ENCODE measurements around the gene RRP1. TPM values are rescaled to one million over a fixed set of nuclear protein-coding genes. Genes with fewer than 3 reads are reported as not detected.

The RRP1 gene
- polyA plus RNA-seq, 2 of the 4 experiments (the other 2 are of a cell fraction): 15.4 to 29.5 TPM

DNA sequence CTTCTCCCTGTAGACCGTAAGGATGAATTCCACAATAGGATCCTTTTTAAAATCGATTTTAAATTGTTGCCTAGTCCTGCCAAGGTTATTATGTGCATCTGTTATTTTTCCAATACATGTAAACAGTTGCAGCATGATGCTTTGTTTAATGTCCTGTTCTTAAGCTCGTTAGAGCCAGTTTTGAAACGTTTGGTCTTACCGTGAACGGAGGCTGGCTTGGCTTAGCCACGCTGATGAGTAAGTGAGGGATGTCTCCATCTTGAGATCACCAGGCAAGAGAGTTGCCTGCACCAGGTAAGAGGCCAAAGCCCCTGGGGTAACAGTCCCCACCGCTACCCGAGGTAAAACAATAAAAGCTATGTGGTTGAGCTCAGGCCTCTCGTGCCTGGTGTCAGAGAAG lies 30.6 kb upstream of the RRP1 start:
- H3K4me3 ChIP-seq: no peak overlapping the region
- WGBS (ENCODE audit: missing lambda C conversion rate): 82% methylated on average over 10 of the region's 10 CpGs
- no peaks in the 10 kb centered on the region for H3K9me3 ChIP-seq
- peaks cover 14% of the 10 kb centered on the region for H3K4me1 ChIP-seq
- ChIA-PET POLR2A (no interaction called here), CTCF (interaction anchor here (0.8 kb wide), 1 partner anchor 30 kb away, joined by 3 read pairs; no protein-coding TSS in a partner anchor)
- FAIRE-seq (no peak), DNase-seq (ENCODE audit: low read depth in 1 of 2, low spot score in 1 of 2) (no peak), ATAC-seq (no peak)
- no peak overlapping the region for H3K27ac ChIP-seq
- H3K4me2 ChIP-seq: no peak overlapping the region
- no peak for TF ChIP-seq ESRRA (IDR thresholded peaks at IDR 0.05; ENCODE audit: borderline replicate concordance, low read length)
- TF ChIP-seq ZFP36 (IDR thresholded peaks at IDR 0.05; ENCODE audit: borderline replicate concordance, partially characterized antibody): no peak
- TF ChIP-seq EHMT2 (IDR thresholded peaks at IDR 0.05; ENCODE audit: low read depth): no peak
- TF ChIP-seq SMC3 (IDR thresholded peaks at IDR 0.05): no peak
- TF ChIP-seq MAZ (IDR thresholded peaks at IDR 0.05; ENCODE audit: borderline replicate concordance, low read depth, low read length): no peak
- TF ChIP-seq, protein P1, sequence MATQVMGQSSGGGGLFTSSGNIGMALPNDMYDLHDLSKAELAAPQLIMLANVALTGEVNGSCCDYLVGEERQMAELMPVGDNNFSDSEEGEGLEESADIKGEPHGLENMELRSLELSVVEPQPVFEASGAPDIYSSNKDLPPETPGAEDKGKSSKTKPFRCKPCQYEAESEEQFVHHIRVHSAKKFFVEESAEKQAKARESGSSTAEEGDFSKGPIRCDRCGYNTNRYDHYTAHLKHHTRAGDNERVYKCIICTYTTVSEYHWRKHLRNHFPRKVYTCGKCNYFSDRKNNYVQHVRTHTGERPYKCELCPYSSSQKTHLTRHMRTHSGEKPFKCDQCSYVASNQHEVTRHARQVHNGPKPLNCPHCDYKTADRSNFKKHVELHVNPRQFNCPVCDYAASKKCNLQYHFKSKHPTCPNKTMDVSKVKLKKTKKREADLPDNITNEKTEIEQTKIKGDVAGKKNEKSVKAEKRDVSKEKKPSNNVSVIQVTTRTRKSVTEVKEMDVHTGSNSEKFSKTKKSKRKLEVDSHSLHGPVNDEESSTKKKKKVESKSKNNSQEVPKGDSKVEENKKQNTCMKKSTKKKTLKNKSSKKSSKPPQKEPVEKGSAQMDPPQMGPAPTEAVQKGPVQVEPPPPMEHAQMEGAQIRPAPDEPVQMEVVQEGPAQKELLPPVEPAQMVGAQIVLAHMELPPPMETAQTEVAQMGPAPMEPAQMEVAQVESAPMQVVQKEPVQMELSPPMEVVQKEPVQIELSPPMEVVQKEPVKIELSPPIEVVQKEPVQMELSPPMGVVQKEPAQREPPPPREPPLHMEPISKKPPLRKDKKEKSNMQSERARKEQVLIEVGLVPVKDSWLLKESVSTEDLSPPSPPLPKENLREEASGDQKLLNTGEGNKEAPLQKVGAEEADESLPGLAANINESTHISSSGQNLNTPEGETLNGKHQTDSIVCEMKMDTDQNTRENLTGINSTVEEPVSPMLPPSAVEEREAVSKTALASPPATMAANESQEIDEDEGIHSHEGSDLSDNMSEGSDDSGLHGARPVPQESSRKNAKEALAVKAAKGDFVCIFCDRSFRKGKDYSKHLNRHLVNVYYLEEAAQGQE (IDR thresholded peaks at IDR 0.05): no peak
- no peak for TF ChIP-seq HOXA7 (CRISPR knock-in tag; IDR thresholded peaks at IDR 0.05)
- no peak for TF ChIP-seq NFE2L2 (conservative IDR thresholded peaks at IDR 0.05; ENCODE audit: low read length)
- TF ChIP-seq, protein P2, sequence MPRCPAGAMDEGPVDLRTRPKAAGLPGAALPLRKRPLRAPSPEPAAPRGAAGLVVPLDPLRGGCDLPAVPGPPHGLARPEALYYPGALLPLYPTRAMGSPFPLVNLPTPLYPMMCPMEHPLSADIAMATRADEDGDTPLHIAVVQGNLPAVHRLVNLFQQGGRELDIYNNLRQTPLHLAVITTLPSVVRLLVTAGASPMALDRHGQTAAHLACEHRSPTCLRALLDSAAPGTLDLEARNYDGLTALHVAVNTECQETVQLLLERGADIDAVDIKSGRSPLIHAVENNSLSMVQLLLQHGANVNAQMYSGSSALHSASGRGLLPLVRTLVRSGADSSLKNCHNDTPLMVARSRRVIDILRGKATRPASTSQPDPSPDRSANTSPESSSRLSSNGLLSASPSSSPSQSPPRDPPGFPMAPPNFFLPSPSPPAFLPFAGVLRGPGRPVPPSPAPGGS (IDR thresholded peaks at IDR 0.05): no peak
- TF ChIP-seq ZSCAN20 (CRISPR knock-in tag; IDR thresholded peaks at IDR 0.05): no peak
- TF ChIP-seq FOSL2 (IDR thresholded peaks at IDR 0.05): no peak
- TF ChIP-seq FOSL2 (CRISPR knock-in tag; IDR thresholded peaks at IDR 0.05): no peak
- TF ChIP-seq CHD2 (IDR thresholded peaks at IDR 0.05; ENCODE audit: low read length, partially characterized antibody): no peak
- TF ChIP-seq BHLHE40 (IDR thresholded peaks at IDR 0.05; ENCODE audit: low read depth, low read length): no peak
- no peak for TF ChIP-seq NR3C1 (IDR thresholded peaks at IDR 0.05)
- no peak for TF ChIP-seq ZC3H11A (IDR thresholded peaks at IDR 0.05)
- TF ChIP-seq KDM1A (IDR thresholded peaks at IDR 0.05; ENCODE audit: low read depth): no peak
- no peak for TF ChIP-seq ZNF302 (CRISPR knock-in tag; IDR thresholded peaks at IDR 0.05)
- TF ChIP-seq JUN (IDR thresholded peaks at IDR 0.05): no peak

DNA sequence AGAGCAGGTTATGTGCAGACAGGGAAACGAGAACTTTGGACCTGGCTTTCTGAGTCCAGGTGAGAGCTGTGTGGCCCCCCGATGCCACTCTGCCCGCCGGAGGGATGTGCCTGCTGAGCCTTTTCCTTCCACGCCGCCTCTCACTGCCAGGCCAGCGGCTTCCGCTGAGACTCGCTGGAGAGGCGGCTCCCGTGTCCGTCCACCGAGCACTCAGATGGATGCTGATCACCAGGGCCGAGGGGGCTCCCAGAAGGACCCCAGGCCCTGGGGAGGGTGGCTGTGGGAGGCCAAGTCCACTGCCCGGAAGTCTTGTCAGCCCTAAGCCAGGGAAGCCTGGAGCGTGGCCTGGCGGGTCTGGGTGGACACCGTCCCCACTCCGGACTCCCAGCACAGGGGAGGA lies 29.7 kb upstream of the RRP1 start:
- H3K4me2 ChIP-seq: no peak overlapping the region
- H3K4me1 ChIP-seq: peaks cover 22% of the 10 kb centered on the region
- no peaks in the 10 kb centered on the region for H3K9me3 ChIP-seq
- ATAC-seq: no peak
- no peak for DNase-seq (ENCODE audit: low read depth in 1 of 2, low spot score in 1 of 2)
- CTCF ChIA-PET: interaction anchor here (0.8 kb wide), 1 partner anchor 31 kb away, joined by 3 read pairs; no protein-coding TSS in a partner anchor
- FAIRE-seq: no peak
- no peak overlapping the region for H3K27ac ChIP-seq
- WGBS (ENCODE audit: missing lambda C conversion rate): 94% methylated on average over 17 of the region's 19 CpGs
- no peak overlapping the region for H3K4me3 ChIP-seq
- POLR2A ChIA-PET: no interaction called here
- TF ChIP-seq RNF2 (IDR thresholded peaks at IDR 0.05; ENCODE audit: borderline replicate concordance, low read depth): no peak
- TF ChIP-seq PHF8 (IDR thresholded peaks at IDR 0.05; ENCODE audit: borderline replicate concordance, low read depth): no peak
- no peak for TF ChIP-seq TP53 (CRISPR knock-in tag; IDR thresholded peaks at IDR 0.05)
- no peak for TF ChIP-seq HOXB5 (CRISPR knock-in tag; IDR thresholded peaks at IDR 0.05)
- TF ChIP-seq, protein P3, sequence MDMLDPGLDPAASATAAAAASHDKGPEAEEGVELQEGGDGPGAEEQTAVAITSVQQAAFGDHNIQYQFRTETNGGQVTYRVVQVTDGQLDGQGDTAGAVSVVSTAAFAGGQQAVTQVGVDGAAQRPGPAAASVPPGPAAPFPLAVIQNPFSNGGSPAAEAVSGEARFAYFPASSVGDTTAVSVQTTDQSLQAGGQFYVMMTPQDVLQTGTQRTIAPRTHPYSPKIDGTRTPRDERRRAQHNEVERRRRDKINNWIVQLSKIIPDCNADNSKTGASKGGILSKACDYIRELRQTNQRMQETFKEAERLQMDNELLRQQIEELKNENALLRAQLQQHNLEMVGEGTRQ (IDR thresholded peaks at IDR 0.05): no peak
- TF ChIP-seq SMC3 (IDR thresholded peaks at IDR 0.05): no peak
- no peak for TF ChIP-seq CHD2 (IDR thresholded peaks at IDR 0.05; ENCODE audit: low read length, partially characterized antibody)
- TF ChIP-seq CBX2 (IDR thresholded peaks at IDR 0.05; ENCODE audit: borderline replicate concordance, low read depth): no peak
- no peak for TF ChIP-seq ZFP36 (IDR thresholded peaks at IDR 0.05; ENCODE audit: borderline replicate concordance, partially characterized antibody)
- TF ChIP-seq, protein P4, sequence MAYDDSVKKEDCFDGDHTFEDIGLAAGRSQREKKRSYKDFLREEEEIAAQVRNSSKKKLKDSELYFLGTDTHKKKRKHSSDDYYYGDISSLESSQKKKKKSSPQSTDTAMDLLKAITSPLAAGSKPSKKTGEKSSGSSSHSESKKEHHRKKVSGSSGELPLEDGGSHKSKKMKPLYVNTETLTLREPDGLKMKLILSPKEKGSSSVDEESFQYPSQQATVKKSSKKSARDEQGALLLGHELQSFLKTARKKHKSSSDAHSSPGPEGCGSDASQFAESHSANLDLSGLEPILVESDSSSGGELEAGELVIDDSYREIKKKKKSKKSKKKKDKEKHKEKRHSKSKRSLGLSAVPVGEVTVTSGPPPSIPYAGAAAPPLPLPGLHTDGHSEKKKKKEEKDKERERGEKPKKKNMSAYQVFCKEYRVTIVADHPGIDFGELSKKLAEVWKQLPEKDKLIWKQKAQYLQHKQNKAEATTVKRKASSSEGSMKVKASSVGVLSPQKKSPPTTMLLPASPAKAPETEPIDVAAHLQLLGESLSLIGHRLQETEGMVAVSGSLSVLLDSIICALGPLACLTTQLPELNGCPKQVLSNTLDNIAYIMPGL (CRISPR knock-in tag; IDR thresholded peaks at IDR 0.05; ENCODE audit: borderline replicate concordance): no peak
- TF ChIP-seq KDM1A (IDR thresholded peaks at IDR 0.05; ENCODE audit: low read depth): no peak
- TF ChIP-seq, protein P5, sequence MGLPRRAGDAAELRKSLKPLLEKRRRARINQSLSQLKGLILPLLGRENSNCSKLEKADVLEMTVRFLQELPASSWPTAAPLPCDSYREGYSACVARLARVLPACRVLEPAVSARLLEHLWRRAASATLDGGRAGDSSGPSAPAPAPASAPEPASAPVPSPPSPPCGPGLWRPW (IDR thresholded peaks at IDR 0.05): no peak
- TF ChIP-seq, protein P2 (IDR thresholded peaks at IDR 0.05): no peak
- no peak for TF ChIP-seq MAZ (IDR thresholded peaks at IDR 0.05; ENCODE audit: borderline replicate concordance, low read depth, low read length)
- no peak for TF ChIP-seq HOXA7 (CRISPR knock-in tag; IDR thresholded peaks at IDR 0.05)
- no peak for TF ChIP-seq CEBPB (IDR thresholded peaks at IDR 0.05)
- TF ChIP-seq SREBF2 (IDR thresholded peaks at IDR 0.05): no peak
